H1 (cell line): Measurements from ENCODE around the gene GNAL. TPM values are rescaled to one million over a fixed set of nuclear protein-coding genes. Genes with fewer than 3 reads are reported as not detected.

Experiments used
- SIN3A ChIP-seq, 2 experiments: IDR thresholded peaks in 1 of 2; conservative IDR thresholded peaks in 1 of 2; 2 replicates each; pipeline ENCODE4 v1.6.1; 2011 to 2012; ENCODE audit warnings: low read length in 2 of 2, improper control_type of control experiment in 1 of 2, low read depth in 1 of 2, mild to moderate bottlenecking in 1 of 2
- polyA plus RNA-seq, 7 experiments: library from polyadenylated mRNA; depleted of rRNA in 3 of 7; stranded (reverse) in 5 of 7; unstranded in 2 of 7; fragments of >200 nt in 5 of 7; fragments of 200-250 nt in 2 of 7; gene quantifications; 1 replicate in 5 of 7; 2 replicates in 1 of 7; 4 replicates in 1 of 7; pipeline versions ENCODE4 v1.2.1 to v1.2.3, GENCODE V29; 2011 to 2013; ENCODE audit warnings: missing spikeins in 2 of 7, mixed read lengths in 2 of 7
- total RNA-seq: library from RNA; stranded (reverse); fragmentation: NEBNext Ultra II Directional; extraction: Animal tissue kit (Norgen Biotek cat#: 25700); gene quantifications from 2 replicates; pipeline ENCODE4 v1.2.1, GENCODE V29; 2021
- TF ChIP-seq, protein P1 (sequence below), 3 experiments: IDR thresholded peaks; 1 replicate in 2 of 3; 2 replicates in 1 of 3; pipeline versions ENCODE4 v1.5.1 to v1.6.1; 2011; ENCODE audit warnings: low read length in 3 of 3, mild to moderate bottlenecking in 3 of 3, inconsistent platforms in 2 of 3, low read depth in 1 of 3, moderate library complexity in 1 of 3; ENCODE audit not compliant: insufficient read depth in 1 of 3; ENCODE audit errors: control extremely low read depth in 1 of 3

Gene GNAL
- total and polyA plus RNA-seq, 2 of the 8 experiments (the other 6 are each of a cell fraction or from before 2014, with no cell fraction given), result 13.2 to 18.3 TPM

DNA sequence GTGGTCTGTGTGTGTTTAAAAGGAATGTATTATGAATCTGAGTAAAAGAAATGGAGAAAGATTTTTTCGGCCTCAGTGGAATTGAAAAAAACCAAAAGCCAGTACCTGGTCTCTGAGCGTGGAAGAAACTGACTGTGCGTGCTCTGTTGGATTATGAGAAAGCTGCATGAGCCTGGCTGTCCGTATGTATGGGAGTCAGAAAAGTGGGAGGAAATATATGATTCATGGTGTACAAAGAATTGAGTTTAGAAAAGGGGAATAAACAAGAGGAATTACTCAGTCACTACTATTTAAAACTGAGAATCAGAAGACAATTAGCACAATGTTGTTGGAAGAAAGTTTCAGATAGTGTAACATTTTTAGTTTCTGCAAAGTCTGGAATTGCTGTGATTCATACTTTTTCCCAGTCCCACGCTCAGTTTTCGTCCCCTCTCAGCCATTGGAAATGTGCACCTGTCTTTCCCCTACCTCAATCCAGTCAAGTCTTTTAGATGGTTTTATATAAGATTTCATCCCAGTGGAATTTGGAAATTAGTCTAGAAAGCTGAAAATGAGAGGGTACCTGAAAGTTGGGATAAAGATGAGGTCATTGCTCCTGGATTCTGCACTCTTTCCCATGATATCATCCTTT is 95.7 kb downstream of the GNAL start (continued):
- TF ChIP-seq, protein P1, sequence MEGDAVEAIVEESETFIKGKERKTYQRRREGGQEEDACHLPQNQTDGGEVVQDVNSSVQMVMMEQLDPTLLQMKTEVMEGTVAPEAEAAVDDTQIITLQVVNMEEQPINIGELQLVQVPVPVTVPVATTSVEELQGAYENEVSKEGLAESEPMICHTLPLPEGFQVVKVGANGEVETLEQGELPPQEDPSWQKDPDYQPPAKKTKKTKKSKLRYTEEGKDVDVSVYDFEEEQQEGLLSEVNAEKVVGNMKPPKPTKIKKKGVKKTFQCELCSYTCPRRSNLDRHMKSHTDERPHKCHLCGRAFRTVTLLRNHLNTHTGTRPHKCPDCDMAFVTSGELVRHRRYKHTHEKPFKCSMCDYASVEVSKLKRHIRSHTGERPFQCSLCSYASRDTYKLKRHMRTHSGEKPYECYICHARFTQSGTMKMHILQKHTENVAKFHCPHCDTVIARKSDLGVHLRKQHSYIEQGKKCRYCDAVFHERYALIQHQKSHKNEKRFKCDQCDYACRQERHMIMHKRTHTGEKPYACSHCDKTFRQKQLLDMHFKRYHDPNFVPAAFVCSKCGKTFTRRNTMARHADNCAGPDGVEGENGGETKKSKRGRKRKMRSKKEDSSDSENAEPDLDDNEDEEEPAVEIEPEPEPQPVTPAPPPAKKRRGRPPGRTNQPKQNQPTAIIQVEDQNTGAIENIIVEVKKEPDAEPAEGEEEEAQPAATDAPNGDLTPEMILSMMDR (IDR thresholded peaks at IDR 0.05; ENCODE audit: control extremely low read depth in 1 of 3, insufficient read depth in 1 of 3, low read depth in 1 of 3, low read length in 3 of 3), result no peak
- no peak for TF ChIP-seq SIN3A (conservative IDR thresholded peaks at IDR 0.05 in 1 of 2, IDR thresholded peaks at IDR 0.05 in 1 of 2; ENCODE audit: low read depth in 1 of 2, low read length in 2 of 2)
